ENCODE measurements around the gene WDR55.
A peak's percentile ranks its signal among the peaks of the same experiment; 100 is the strongest.
"Not testable (repeated sequence)": the region's sequence is repeated elsewhere in the genome, so short reads cannot be mapped to it uniquely, and the experiment has no call there.

WDR55 gene

GRCh38 chr5:140635291-140636257 lies 29.1 kb upstream of the WDR55 start:
- no peaks in the 10 kb centered on the region for H3K9me3 ChIP-seq (ENCODE audit: control insufficient read depth, insufficient read depth, low read length)
- H3K9ac ChIP-seq (ENCODE audit: low read depth, low read length): no peak overlapping the region
- no peaks in the 10 kb centered on the region for H3K4me1 ChIP-seq (ENCODE audit: insufficient read depth, low read length)
- no peaks in the 10 kb centered on the region for H3K36me3 ChIP-seq (ENCODE audit: insufficient read depth, low read length)

DNA sequence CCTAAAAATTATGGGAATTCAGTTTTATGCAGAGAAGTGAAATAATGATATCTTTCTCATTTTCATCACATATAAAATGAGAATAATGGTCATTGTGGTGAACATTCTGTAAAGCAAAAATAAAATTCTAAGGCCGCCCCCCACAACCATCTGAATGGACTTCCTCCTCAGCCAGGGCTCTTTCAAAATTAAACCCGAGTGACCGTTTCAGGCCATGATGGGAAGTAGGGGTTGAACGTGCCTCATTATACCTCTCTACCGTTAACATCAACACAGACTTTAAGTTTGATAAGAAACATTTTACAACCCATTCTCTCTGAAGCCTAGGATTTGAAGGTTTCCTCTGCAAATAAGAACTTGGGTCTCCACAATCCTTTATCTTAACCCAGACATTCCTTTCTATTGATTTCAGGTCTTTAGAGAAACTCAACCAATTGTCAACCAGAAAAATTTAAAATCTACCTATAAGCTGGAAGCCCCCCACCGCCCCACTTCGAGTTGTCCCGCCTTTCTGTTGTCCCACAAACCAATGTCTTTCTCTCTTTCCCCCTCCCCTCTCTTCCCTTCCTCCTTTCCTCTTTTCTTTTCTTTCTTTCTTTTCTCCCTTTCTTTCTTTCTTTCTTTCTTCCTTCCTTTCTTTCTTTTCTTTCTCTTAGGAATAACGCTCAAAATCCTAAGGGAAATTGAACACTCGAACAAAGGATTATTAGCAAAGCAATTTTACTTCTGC lies 27.2 kb upstream of the WDR55 start:
- Histone ChIP-seq H3K36me3 (ENCODE audit: insufficient read depth, low read length) (no peaks in the 10 kb centered on the region; the same call in 1 of the 2 replicates), H3K4me1 (ENCODE audit: insufficient read depth, low read length) (no peaks in the 10 kb centered on the region), H3K9me3 (ENCODE audit: control insufficient read depth, insufficient read depth, low read length) (no peaks in the 10 kb centered on the region), H3K9ac (ENCODE audit: low read depth, low read length) (no peak overlapping the region)

- not testable (repeated sequence) for H3K4me1 ChIP-seq (ENCODE audit: insufficient read depth, low read length); H3K9me3 ChIP-seq (ENCODE audit: control insufficient read depth, insufficient read depth, low read length); H3K36me3 ChIP-seq (ENCODE audit: insufficient read depth, low read length)
- peak overlapping the region; percentile 20; the same call in 1 of the 2 replicates for H3K9ac ChIP-seq (ENCODE audit: low read depth, low read length)
Observed at GRCh38 chr5:140638898-140639147, 25.9 kb upstream of the WDR55 start.

GRCh38 chr5:140639148-140639981 lies 25.3 kb upstream of the WDR55 start, which contains the start of gene TMCO6:
Gene TMCO6 (plus strand): TSS chr5:140639451. CDS start chr5:140639528, 77 bp downstream.
- Histone ChIP-seq H3K9ac (ENCODE audit: low read depth, low read length) (peak within 1 kb of the TSS; percentile 85), H3K4me1 (ENCODE audit: insufficient read depth, low read length) (no peaks in the 10 kb centered on the region), H3K9me3 (ENCODE audit: control insufficient read depth, insufficient read depth, low read length) (no peaks in the 10 kb centered on the region), H3K36me3 (ENCODE audit: insufficient read depth, low read length) (no peaks in the 10 kb centered on the region; the same call in none of the 2 replicates)

DNA sequence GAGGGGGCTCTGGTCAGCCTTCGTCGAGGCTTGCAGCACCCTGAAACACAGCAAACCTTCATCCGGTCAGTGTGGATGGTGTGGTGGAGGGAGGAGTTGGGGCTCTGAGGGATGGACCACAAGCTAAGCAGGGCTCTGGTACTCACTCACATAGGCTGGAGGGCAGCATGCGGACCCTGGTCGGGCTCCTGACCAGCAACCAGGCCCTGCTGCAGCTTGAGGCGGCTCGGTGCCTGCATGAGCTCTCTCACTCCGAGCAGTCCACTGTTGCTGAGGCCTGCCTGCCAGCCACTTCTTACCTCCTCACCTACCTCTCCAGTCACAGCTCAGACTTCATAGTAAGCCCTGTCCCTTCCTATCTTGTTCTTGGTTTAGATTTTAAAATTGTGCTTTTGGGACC lies 23.0 kb upstream of the WDR55 start:
- Histone ChIP-seq H3K4me1 (ENCODE audit: insufficient read depth, low read length) (no peaks in the 10 kb centered on the region; the same call in 1 of the 2 replicates), H3K9me3 (ENCODE audit: control insufficient read depth, insufficient read depth, low read length) (no peaks in the 10 kb centered on the region), H3K36me3 (ENCODE audit: insufficient read depth, low read length) (peaks cover 7% of the 10 kb centered on the region), H3K9ac (ENCODE audit: low read depth, low read length) (no peak overlapping the region)

DNA sequence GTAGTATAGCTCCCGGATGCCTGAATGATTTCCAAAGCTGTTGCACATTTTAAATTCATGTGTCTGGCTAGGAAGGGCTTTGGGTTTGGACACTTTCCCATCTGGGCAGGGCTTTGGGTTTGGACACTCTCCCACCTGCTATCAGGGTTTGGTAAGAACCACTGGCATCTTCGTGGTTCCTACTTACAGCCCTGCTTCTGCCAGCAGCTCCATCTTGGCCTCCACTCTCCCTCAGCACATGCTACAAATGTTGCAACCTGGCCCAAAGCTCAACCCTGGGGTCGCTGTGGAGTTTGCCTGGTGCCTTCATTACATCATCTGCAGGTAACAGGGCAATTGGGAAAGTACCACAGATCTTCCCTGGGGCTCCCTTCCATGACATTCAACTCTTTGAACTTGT lies 22.0 kb upstream of the WDR55 start:
- H3K4me1 ChIP-seq (ENCODE audit: insufficient read depth, low read length): no peaks in the 10 kb centered on the region; the same call in 1 of the 2 replicates
- H3K9me3 ChIP-seq (ENCODE audit: control insufficient read depth, insufficient read depth, low read length): no peaks in the 10 kb centered on the region
- no peak overlapping the region for H3K9ac ChIP-seq (ENCODE audit: low read depth, low read length)
- H3K36me3 ChIP-seq (ENCODE audit: insufficient read depth, low read length): peaks cover 7% of the 10 kb centered on the region

GRCh38 chr5:140647042-140647419 lies 17.7 kb upstream of the WDR55 start:
- peaks cover 4% of the 10 kb centered on the region; the same call in 1 of the 2 replicates for H3K4me1 ChIP-seq (ENCODE audit: insufficient read depth, low read length)
- H3K9ac ChIP-seq (ENCODE audit: low read depth, low read length): peak overlapping the region; percentile 89
- H3K9me3 ChIP-seq (ENCODE audit: control insufficient read depth, insufficient read depth, low read length): no peaks in the 10 kb centered on the region
- peaks cover 14% of the 10 kb centered on the region; the same call in 1 of the 2 replicates for H3K36me3 ChIP-seq (ENCODE audit: insufficient read depth, low read length)

DNA sequence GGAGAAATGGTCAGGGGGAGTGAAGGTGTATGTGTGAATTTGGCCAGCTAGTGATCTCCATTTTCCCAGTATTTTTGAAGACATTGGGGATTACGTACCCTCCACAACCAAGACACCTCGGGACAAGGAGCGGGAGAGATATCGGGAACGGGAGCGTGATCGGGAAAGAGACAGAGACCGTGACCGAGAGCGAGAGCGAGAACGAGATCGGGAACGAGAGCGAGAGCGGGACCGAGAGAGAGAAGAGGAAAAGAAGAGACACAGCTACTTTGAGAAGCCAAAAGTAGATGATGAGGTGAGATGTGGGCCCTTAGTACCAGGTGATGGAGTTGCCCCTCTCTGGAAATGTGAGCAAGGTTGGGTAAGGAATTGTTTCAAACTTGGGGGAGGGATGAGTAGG lies 5.8 kb upstream of the WDR55 start:
- H3K9me3 ChIP-seq (ENCODE audit: control insufficient read depth, insufficient read depth, low read length): no peaks in the 10 kb centered on the region
- H3K9ac ChIP-seq (ENCODE audit: low read depth, low read length): no peak overlapping the region
- peaks cover 28% of the 10 kb centered on the region for H3K36me3 ChIP-seq (ENCODE audit: insufficient read depth, low read length)
- H3K4me1 ChIP-seq (ENCODE audit: insufficient read depth, low read length): no peaks in the 10 kb centered on the region

- not testable (repeated sequence) for H3K9me3 ChIP-seq (ENCODE audit: control insufficient read depth, insufficient read depth, low read length); H3K4me1 ChIP-seq (ENCODE audit: insufficient read depth, low read length); H3K9ac ChIP-seq (ENCODE audit: low read depth, low read length)
- H3K36me3 ChIP-seq (ENCODE audit: insufficient read depth, low read length): peaks cover 23% of the 10 kb centered on the region
Observed at GRCh38 chr5:140660371-140660770, 4.3 kb upstream of the WDR55 start.

- Histone ChIP-seq H3K9ac (ENCODE audit: low read depth, low read length) (peak overlapping the region; percentile 79), H3K4me1 (ENCODE audit: insufficient read depth, low read length) (no peaks in the 10 kb centered on the region), H3K36me3 (ENCODE audit: insufficient read depth, low read length) (peaks cover 9% of the 10 kb centered on the region), H3K9me3 (ENCODE audit: control insufficient read depth, insufficient read depth, low read length) (no peaks in the 10 kb centered on the region)
Observed at GRCh38 chr5:140664030-140664358, 710 bp upstream of the WDR55 start.

DNA sequence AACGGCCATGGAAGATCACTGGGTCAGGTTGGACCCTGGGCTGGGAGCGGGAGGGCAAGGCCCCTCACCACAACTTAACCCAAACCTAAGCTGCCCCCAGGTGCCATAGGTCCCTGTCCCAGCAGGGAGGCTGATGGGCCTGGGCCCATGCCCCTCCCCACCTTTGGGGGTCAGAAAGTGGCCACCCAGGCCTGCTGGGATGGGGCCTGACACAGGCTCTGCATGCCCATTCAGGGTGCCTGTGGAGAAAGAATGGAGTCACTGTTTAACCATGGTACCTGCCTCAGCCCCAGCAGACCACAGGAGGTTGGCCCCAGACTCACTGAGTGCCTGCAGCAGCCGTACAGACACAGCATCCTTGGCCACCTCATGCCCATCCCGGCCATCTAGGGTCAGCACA lies 6.3 kb downstream of the WDR55 start:
- H3K36me3 ChIP-seq (ENCODE audit: insufficient read depth, low read length): peaks cover 12% of the 10 kb centered on the region; the same call in 1 of the 2 replicates
- H3K4me1 ChIP-seq (ENCODE audit: insufficient read depth, low read length): not testable (repeated sequence)

DNA sequence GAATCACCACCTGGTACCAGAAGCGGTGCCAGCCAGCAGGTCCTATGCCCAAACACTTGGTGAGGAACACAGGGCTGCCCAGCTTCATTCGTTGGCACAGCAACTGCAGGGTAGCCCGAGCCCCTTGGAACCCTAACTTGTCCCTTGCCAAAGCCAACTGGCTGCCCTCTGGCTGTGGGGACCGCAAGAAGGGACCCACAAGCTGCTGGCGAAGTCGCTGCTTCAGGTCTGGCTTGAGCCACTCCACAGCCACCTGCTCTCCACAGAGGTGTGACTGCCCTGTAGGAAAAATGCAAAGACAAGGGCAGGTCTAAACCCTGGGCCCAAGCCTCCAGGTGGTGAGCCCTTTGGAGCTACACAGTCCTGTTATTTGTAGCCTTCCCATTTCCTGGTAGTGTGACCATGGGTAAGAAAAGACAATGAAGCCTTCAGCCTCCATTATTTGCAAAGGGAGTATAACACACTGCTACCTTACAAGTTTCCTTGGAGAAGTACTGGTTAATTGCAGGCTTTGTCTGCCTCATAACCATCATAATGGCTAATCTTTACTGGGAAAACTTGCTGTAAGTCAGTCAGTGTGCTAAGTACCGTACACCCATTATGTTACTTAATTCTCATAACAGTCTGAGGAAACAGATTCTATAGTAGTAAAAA lies 6.9 kb downstream of the WDR55 start:
- Histone ChIP-seq H3K9ac (ENCODE audit: low read depth, low read length) (peak overlapping the region; percentile 5; the same call in 1 of the 2 replicates), H3K4me1 (ENCODE audit: insufficient read depth, low read length) (peaks cover 9% of the 10 kb centered on the region), H3K9me3 (ENCODE audit: control insufficient read depth, insufficient read depth, low read length) (no peaks in the 10 kb centered on the region), H3K36me3 (ENCODE audit: insufficient read depth, low read length) (peaks cover 18% of the 10 kb centered on the region; the same call in 1 of the 2 replicates)

More for the DNA sequence above, 6.3 kb downstream of the WDR55 start:
- not testable (repeated sequence) for H3K9me3 ChIP-seq (ENCODE audit: control insufficient read depth, insufficient read depth, low read length); H3K9ac ChIP-seq (ENCODE audit: low read depth, low read length)

DNA sequence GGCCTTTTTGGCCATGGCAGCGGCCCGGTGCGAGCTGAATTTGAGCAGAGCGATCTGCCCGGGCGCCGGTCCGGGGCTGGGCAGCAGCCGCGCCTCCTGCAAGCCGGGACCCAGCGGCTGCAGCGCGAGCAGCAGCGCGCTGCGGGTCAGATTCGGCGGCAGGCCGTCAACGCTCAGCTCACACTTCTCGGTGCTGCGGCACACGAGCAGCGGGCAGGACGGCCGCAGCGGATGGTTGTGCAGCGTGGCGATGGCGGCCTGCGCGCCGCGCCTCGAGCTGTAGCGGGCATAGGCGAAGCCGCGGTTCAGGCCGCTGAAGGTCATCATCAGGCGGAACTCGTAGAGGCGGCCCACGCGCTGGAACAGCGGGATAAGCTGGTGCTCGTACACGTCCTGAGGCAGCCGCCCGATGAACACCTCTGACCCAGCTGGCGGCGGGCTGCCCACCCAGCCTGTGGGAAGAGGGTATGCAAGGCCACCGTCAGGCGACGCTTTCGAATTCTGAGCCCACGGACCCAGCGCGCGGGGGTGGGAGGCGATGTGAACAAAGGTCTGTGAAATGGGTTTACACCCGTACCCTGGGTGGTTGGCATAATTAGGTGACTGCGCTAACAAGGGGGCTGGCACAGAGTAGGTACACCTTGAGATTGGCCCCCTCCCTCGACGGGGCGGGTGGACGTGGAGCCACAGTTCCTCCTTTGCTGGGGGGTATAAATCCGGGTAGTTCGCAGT lies 7.9 kb downstream of the WDR55 start:
- Histone ChIP-seq H3K9me3 (ENCODE audit: control insufficient read depth, insufficient read depth, low read length) (no peaks in the 10 kb centered on the region), H3K4me1 (ENCODE audit: insufficient read depth, low read length) (peaks cover 9% of the 10 kb centered on the region), H3K9ac (ENCODE audit: low read depth, low read length) (peak overlapping the region; percentile 5; the same call in 1 of the 2 replicates), H3K36me3 (ENCODE audit: insufficient read depth, low read length) (peaks cover 18% of the 10 kb centered on the region)

All from ES-I3 (cell line).